Right atrium auricular region (tissue), 2 donors: ENCODE measurements around the gene ARID4B. TPM values are rescaled to one million over a fixed set of nuclear protein-coding genes. Genes with fewer than 3 reads are reported as not detected.
"Not testable (repeated sequence)": the region's sequence is repeated elsewhere in the genome, so short reads cannot be mapped to it uniquely, and the experiment has no call there.

ENCODE experiments used
- DNase-seq: peaks from one replicate; pipeline ENCODE4 v3.0.0-alpha.2; 2019; ENCODE audit warnings: low spot score
- H3K27ac ChIP-seq, 2 donors: fragments of 200-600 bp; sonication (generic); 1 replicate in 1 of 2; 2 replicates in 1 of 2; pipeline ENCODE4 v1.5.1; 2016 to 2019
- H3K27me3 ChIP-seq, 2 donors: fragments of 200-600 bp; sonication (generic); one replicate each; pipeline versions ENCODE4 v1.5.1 to v1.6.0; 2017 to 2019
- H3K36me3 ChIP-seq: fragments of 200-600 bp; sonication (generic); one replicate; pipeline ENCODE4 v1.5.1; 2016
- H3K4me1 ChIP-seq, 2 donors: fragments of 200-600 bp; sonication (generic); one replicate each; pipeline versions ENCODE4 v1.5.1 to v1.6.0; 2017 to 2019
- H3K4me3 ChIP-seq, 2 donors: fragments of 200-600 bp; sonication (generic); 1 replicate in 1 of 2; 2 replicates in 1 of 2; pipeline ENCODE4 v1.5.1; 2017 to 2019; ENCODE audit warnings: mild to moderate bottlenecking in 1 of 2, moderate library complexity in 1 of 2
- H3K9me3 ChIP-seq, 2 donors: fragments of 200-600 bp; sonication (generic); one replicate each; pipeline ENCODE4 v1.5.1; 2019
- total RNA-seq, 2 donors: library from RNA; depleted of rRNA; stranded (reverse); fragments of >200 nt; gene quantifications; one replicate each; pipeline ENCODE4 v1.1.0, GENCODE V29; 2016
- TF ChIP-seq, protein P1 (sequence below), 2 donors: fragments of 200-600 bp; sonication (generic); IDR thresholded peaks; one replicate each; pipeline ENCODE4 v1.5.1; 2019; ENCODE audit warnings: antibody characterized with exemption in 2 of 2

The ARID4B gene
- total RNA-seq, 2 donors from 2014 or later: 15.9 to 16.1 TPM

DNA sequence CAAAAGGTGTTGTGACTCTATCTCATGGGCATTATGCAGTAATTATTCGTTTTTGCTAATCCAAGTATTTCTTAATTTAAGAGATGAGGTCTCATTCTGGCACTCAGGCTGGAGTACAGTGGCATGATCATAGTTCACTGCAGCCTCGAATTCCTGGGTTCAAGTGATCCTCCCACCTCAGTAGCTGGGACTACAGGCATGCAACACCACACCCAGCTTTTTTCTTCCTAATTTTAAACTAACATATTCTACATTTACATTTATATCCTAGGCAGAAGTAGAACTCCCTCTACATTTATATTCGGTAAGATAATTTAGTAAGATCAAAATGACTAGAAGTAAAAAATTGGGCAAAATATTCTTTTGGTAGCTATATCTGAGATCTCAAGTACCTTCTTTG lies 116.5 kb downstream of the ARID4B start:
- Histone ChIP-seq H3K9me3 (no peaks in the 10 kb centered on the region), H3K36me3 (peaks cover 24% of the 10 kb centered on the region), H3K4me3 (no peak overlapping the region), H3K4me1 (no peaks in the 10 kb centered on the region), H3K27ac (no peak overlapping the region), H3K27me3 (no peaks in the 10 kb centered on the region)
- DNase-seq: no peak
- TF ChIP-seq, protein P1, sequence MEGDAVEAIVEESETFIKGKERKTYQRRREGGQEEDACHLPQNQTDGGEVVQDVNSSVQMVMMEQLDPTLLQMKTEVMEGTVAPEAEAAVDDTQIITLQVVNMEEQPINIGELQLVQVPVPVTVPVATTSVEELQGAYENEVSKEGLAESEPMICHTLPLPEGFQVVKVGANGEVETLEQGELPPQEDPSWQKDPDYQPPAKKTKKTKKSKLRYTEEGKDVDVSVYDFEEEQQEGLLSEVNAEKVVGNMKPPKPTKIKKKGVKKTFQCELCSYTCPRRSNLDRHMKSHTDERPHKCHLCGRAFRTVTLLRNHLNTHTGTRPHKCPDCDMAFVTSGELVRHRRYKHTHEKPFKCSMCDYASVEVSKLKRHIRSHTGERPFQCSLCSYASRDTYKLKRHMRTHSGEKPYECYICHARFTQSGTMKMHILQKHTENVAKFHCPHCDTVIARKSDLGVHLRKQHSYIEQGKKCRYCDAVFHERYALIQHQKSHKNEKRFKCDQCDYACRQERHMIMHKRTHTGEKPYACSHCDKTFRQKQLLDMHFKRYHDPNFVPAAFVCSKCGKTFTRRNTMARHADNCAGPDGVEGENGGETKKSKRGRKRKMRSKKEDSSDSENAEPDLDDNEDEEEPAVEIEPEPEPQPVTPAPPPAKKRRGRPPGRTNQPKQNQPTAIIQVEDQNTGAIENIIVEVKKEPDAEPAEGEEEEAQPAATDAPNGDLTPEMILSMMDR (IDR thresholded peaks at IDR 0.05): no peak

DNA sequence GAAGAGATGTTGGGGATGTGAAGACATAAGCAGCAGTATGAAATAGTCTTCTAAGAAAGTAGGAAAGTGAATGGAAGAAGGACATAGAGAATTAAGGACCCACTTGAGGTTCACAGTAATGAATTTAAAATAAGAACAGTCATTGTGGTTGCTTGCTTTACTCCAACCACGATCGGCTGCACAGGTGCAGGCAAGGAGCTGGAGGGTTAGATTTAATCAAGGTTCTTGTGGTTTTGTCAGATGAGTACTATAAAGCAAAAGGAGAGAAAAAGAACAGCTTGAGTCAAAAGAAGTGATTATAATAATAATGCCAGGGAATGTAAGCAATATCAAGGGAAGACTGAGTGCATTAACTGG lies 120.8 kb downstream of the ARID4B start:
- Histone ChIP-seq H3K4me3 (no peak overlapping the region), H3K4me1 (no peaks in the 10 kb centered on the region), H3K27ac (no peak overlapping the region), H3K9me3 (no peaks in the 10 kb centered on the region), H3K27me3 (no peaks in the 10 kb centered on the region), H3K36me3 (peaks cover 14% of the 10 kb centered on the region)
- no peak for DNase-seq
- TF ChIP-seq, protein P1 (IDR thresholded peaks at IDR 0.05): no peak

DNA sequence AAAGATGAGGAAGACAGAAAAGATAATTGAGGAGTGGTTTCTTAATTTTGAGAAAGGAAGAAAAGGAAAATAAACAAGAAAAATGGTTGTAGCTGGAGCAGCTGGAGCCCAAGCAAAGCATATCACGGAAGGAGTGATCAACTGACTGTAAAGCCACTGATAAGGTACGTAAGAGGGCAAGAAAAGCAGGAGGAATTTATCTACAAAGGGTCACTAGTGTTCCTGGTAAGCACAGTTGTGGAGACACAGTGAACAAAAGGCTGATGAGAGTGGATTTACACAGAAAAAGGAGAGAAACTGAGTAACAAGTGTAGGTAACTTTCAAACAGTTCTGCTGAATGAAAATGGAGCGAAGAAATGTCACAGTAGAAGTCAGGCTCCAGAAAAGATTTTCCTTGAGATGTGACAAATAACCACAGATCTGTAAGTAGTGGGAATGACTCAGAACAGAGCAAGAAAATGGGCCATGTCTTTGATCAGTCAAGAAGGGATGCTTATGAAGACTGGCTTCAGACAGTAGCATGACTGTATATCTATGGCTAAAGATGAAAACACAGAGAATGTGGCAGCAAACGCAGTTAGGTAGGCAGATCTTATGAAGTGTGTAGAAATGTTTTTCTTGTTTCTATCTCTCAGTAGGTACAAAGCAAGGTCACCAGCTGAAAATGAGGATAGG lies 121.3 kb downstream of the ARID4B start:
- TF ChIP-seq, protein P1 (IDR thresholded peaks at IDR 0.05): no peak
- no peaks in the 10 kb centered on the region for H3K27me3 ChIP-seq
- no peak overlapping the region for H3K27ac ChIP-seq
- DNase-seq: no peak
- H3K4me3 ChIP-seq: no peak overlapping the region
- no peaks in the 10 kb centered on the region for H3K4me1 ChIP-seq
- peaks cover 9% of the 10 kb centered on the region for H3K36me3 ChIP-seq
- H3K9me3 ChIP-seq: no peaks in the 10 kb centered on the region

DNA sequence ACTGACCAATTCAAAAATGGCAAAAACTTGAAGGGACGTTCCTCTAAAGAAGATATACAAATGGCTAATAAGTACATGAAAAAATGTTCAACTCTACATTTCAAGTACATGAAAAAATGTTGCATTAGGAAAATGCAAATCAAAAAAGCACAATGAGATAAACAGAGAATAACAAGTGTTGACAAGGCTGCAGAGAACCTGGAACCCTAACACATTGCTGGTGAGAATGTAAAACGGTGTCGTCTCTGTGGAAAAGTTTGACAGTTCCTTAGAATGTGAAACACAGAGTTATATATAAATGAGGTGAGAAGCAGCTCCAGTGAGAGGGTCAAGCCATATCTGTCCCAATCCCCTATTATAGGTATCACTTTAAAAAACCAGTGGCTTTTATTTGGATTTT lies 122.3 kb downstream of the ARID4B start:
- Histone ChIP-seq H3K9me3 (no peaks in the 10 kb centered on the region), H3K36me3 (peaks cover 5% of the 10 kb centered on the region), H3K27ac (no peak overlapping the region), H3K27me3 (no peaks in the 10 kb centered on the region), H3K4me1 (no peaks in the 10 kb centered on the region), H3K4me3 (no peak overlapping the region)
- no peak for DNase-seq
- TF ChIP-seq, protein P1 (IDR thresholded peaks at IDR 0.05): no peak

DNA sequence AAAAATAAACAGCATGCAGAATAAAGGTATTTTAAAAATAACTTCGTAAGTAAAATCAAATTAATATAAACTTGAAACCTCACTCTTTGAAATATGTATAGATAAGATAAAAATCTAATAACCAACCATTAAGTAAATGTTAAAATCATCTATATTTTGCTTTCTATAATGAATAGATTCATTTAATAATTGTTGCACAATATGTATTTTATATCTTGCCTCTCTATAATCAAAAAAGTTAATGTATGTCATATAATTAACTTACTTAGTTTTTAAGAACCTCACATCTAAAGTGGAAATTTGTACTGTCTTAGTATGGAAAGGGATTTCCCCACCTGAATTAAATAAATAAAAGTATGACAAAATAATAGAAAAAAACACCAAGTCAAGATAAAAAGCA lies 124.6 kb downstream of the ARID4B start:
- H3K4me3 ChIP-seq: no peak overlapping the region
- H3K36me3 ChIP-seq: no peaks in the 10 kb centered on the region
- TF ChIP-seq, protein P1 (IDR thresholded peaks at IDR 0.05): no peak

DNA sequence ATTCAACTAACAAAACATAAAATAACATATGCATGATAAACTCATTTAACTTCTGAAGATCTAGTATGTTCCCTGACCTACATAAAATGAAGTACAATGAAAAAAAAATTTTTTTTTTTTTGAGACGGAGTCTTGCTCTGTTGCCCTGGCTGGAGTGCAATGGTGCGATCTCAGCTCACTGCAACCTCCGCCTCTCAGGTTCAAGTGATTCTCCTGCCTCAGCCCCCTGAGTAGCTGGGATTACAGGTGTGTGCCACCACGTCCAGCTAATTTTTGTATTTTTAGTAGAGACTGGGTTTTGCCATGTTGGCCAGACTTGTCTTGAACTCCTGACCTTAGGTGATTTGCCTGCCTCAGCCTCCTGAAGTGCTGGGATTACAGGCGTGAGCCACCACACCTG lies 125.5 kb downstream of the ARID4B start:
- not testable (repeated sequence) for DNase-seq, H3K9me3 ChIP-seq, H3K36me3 ChIP-seq, H3K27me3 ChIP-seq, H3K27ac ChIP-seq, H3K4me3 ChIP-seq, H3K4me1 ChIP-seq

More for the DNA sequence above, 124.6 kb downstream of the ARID4B start:
- Histone ChIP-seq H3K4me1 (no peaks in the 10 kb centered on the region), H3K27ac (no peak overlapping the region), H3K27me3 (no peaks in the 10 kb centered on the region), H3K9me3 (no peaks in the 10 kb centered on the region)
- DNase-seq: no peak
